T-cell (primary cell): ENCODE data around the gene ZSCAN26. TPM values are rescaled to one million over a fixed set of nuclear protein-coding genes. Genes with fewer than 3 reads are reported as not detected.

Experiments
- ATAC-seq, 4 experiments: fragments of 200-7000 bp in 3 of 4; fragments of 150-1000 bp in 1 of 4; cut with Tn5 transposase; replicated peaks in 1 of 4; 1 replicate in 3 of 4; 2 replicates in 1 of 4; pipeline ENCODE4 v1.10.0; 2021; ENCODE audit warnings: moderate library complexity in 3 of 4, mild to moderate bottlenecking in 2 of 4, moderate number of reproducible peaks in 1 of 4
- CTCF ChIA-PET, 2 donors: fragments of 300-600 bp; sonication (Branson Sonifier 250); formaldehyde crosslinking; loops; one replicate each; lab custom pipeline; 2022; ENCODE audit warnings: antibody characterized with exemption in 2 of 2; lab: Charles Lee
- POLR2A ChIA-PET, 2 donors: fragments of 300-600 bp; sonication (Branson Sonifier 250); formaldehyde crosslinking; loops; one replicate each; lab custom pipeline; 2022; ENCODE audit warnings: antibody characterized with exemption in 2 of 2; lab: Charles Lee
- DNase-seq, 35 experiments: peaks; one replicate each; pipeline versions ENCODE4 v3.0.0 to v3.0.0-alpha.2; 2013 to 2023
- H3K27ac ChIP-seq: one replicate; pipeline ENCODE4 v1.5.1; 2013; ENCODE audit warnings: low read length
- H3K27me3 ChIP-seq, 2 experiments: replicated peaks in 1 of 2; 1 replicate in 1 of 2; 2 replicates in 1 of 2; pipeline versions ENCODE4 v1.6.1 to v1.7.0; 2013; ENCODE audit warnings: low read length in 1 of 2, mixed read lengths in 1 of 2; ENCODE audit not compliant: control insufficient read depth in 2 of 2, insufficient read depth in 2 of 2; ENCODE audit errors: extremely low read depth in 1 of 2
- H3K36me3 ChIP-seq, 2 donors: 1 replicate in 1 of 2; 2 replicates in 1 of 2; pipeline versions ENCODE4 v1.6.1 to v1.7.0; 2013; ENCODE audit warnings: low read length in 1 of 2; ENCODE audit not compliant: control insufficient read depth in 2 of 2, insufficient read depth in 1 of 2; ENCODE audit errors: extremely low read depth in 1 of 2
- H3K4me1 ChIP-seq, 2 experiments: 1 replicate in 1 of 2; 2 replicates in 1 of 2; pipeline versions ENCODE4 v1.6.1 to v1.7.0; 2013; ENCODE audit warnings: low read length in 2 of 2, mixed read lengths in 1 of 2; ENCODE audit not compliant: insufficient read depth in 2 of 2, control insufficient read depth in 1 of 2; ENCODE audit errors: extremely low read depth in 1 of 2
- H3K4me3 ChIP-seq, 2 donors: 1 replicate in 1 of 2; 2 replicates in 1 of 2; pipeline versions ENCODE4 v1.5.1 to v1.7.0; 2013; ENCODE audit warnings: mild to moderate bottlenecking in 2 of 2, low read length in 1 of 2, moderate library complexity in 1 of 2; ENCODE audit not compliant: control insufficient read depth in 1 of 2; ENCODE audit errors: extremely low read depth in 1 of 2
- H3K9me3 ChIP-seq: 2 replicates; pipeline ENCODE4 v1.7.0; 2013
- H3K27ac Mint-ChIP-seq, 2 donors: one replicate each; pipeline ENCODE4 v1.8.0; 2020 to 2021; ENCODE audit warnings: mild to moderate bottlenecking in 2 of 2, mixed read lengths in 2 of 2
- H3K27me3 Mint-ChIP-seq, 2 donors: one replicate each; pipeline ENCODE4 v1.8.0; 2021 to 2022; ENCODE audit warnings: mixed read lengths in 2 of 2
- H3K36me3 Mint-ChIP-seq: one replicate; pipeline ENCODE4 v1.8.0; 2021; ENCODE audit warnings: mixed read lengths
- H3K4me1 Mint-ChIP-seq, 3 donors: one replicate each; pipeline ENCODE4 v1.8.0; 2020 to 2022; ENCODE audit warnings: mixed read lengths in 3 of 3, mild to moderate bottlenecking in 1 of 3
- H3K4me3 Mint-ChIP-seq, 3 donors: one replicate each; pipeline ENCODE4 v1.8.0; 2020 to 2022; ENCODE audit warnings: mild to moderate bottlenecking in 3 of 3, mixed read lengths in 3 of 3, moderate library complexity in 3 of 3
- H3K9me3 Mint-ChIP-seq, 3 donors: one replicate each; pipeline ENCODE4 v1.8.0; 2020 to 2022; ENCODE audit warnings: mixed read lengths in 3 of 3
- WGBS: methylation state at CpG from one replicate; pipeline ENCODE4 v1.1.5; 2013; ENCODE audit warnings: missing lambda C conversion rate; ENCODE audit not compliant: insufficient coverage; 5-methylcytosine and 5-hydroxymethylcytosine counted together
- total RNA-seq, 35 experiments: library from RNA in 6 of 35; stranded (reverse) in 6 of 35; fragments of 120-200 nt in 1 of 35; gene quantifications; one replicate each; pipeline versions ENCODE4 v1.2.1 to v1.2.4 and lab custom pipeline; 2013 to 2026

The ZSCAN26 gene
- total RNA-seq, 5 donors from 2014 or later (not counting 1 experiment from before 2014, with no cell fraction given): 9.0 to 20.4 (median 19.2) TPM

DNA sequence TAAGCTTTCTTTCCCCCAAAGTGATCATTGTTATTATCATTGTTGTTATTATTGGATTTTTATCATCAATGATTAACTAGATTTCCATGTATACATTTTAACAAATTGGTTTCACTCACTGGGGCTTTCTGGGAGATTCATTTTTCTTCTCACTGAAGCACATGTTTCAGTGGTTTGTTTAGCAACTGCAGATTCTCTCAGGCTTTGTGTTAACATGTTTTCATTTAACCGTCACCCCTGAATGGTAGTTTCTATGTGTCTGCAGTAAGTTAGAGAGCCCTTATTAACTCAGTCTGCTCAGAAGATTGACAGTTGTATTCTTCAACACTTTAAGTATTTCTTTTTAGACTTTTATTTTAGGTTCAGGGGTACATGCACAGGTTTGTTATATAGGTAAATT, 27.3 kb upstream of the ZSCAN26 start:
- DNase-seq (no peak), ATAC-seq (no peak)
- Mint-ChIP-seq H3K27me3 (peaks cover 4 to 11% of the 10 kb centered on the region in 2 donors), H3K36me3 (peaks cover 15% of the 10 kb centered on the region), H3K4me3 (no peak overlapping the region), H3K9me3 (no peaks in the 10 kb centered on the region), H3K4me1 (no peaks in the 10 kb centered on the region), H3K27ac (no peak overlapping the region)
- WGBS: no CpG with 5 or more reads among the region's 1 CpG
- H3K36me3 ChIP-seq: peaks cover 0 to 8% of the 10 kb centered on the region in 2 donors
- ChIA-PET CTCF (no interaction called here), POLR2A (no interaction called here)
- no peak overlapping the region for H3K4me3 ChIP-seq
- no peaks in the 10 kb centered on the region for H3K27me3 ChIP-seq
- H3K27ac ChIP-seq: no peak overlapping the region
- no peaks in the 10 kb centered on the region for H3K9me3 ChIP-seq
- H3K4me1 ChIP-seq: no peaks in the 10 kb centered on the region

DNA sequence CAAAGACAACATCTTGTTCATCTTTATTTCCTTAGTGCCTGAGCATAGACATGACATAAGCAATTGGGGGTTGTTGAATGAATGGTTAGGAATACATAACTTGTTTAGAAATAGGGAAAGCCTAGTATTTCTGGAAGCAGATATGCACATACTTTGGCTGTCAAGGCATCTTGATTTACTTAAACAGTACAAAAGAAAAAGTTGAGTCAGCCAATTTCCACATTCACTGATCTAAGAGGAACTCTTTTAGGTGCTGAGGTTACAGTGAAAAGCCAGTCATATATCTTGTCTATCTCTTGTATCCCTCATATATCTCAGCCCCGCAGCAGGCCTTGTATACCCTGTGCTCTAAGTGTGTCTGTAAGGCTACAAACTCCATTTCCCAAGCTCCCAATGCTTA, 26.5 kb upstream of the ZSCAN26 start:
- no peak overlapping the region for H3K4me3 Mint-ChIP-seq
- H3K27me3 ChIP-seq: no peaks in the 10 kb centered on the region
- CTCF ChIA-PET: no interaction called here
- DNase-seq (no peak), ATAC-seq (no peak)
- peaks cover 0 to 17% of the 10 kb centered on the region in 2 donors for H3K36me3 ChIP-seq
- H3K4me1 ChIP-seq: no peaks in the 10 kb centered on the region
- WGBS: no CpG with 5 or more reads among the region's 1 CpG
- H3K27ac ChIP-seq: no peak overlapping the region
- H3K36me3 Mint-ChIP-seq: peaks cover 23% of the 10 kb centered on the region
- H3K4me1 Mint-ChIP-seq: no peaks in the 10 kb centered on the region
- no peak overlapping the region for H3K27ac Mint-ChIP-seq
- H3K9me3 ChIP-seq: no peaks in the 10 kb centered on the region
- H3K9me3 Mint-ChIP-seq: no peaks in the 10 kb centered on the region
- POLR2A ChIA-PET: no interaction called here
- H3K4me3 ChIP-seq: no peak overlapping the region
- peaks cover 3 to 7% of the 10 kb centered on the region in 2 donors for H3K27me3 Mint-ChIP-seq

DNA sequence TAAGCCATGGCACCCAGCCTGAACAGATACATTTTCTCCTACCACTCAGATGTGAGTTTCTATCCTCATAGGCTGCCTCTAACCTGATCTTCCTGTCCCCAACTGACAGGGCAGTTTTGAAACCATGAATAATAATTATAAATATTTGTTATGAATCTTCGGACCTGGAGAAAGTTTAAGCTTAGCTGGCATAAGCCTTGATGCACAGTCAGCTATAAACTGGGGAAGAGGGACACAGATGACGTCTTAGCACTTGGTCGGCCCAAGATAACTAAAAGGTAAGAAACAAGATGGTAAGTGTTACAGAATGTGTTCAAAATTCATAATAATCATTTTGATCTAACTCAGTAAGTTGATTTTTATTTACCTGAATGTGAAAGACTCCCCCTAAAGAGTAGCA, 23.0 kb upstream of the ZSCAN26 start:
- H3K36me3 Mint-ChIP-seq: peaks cover 49% of the 10 kb centered on the region
- DNase-seq (no peak), ATAC-seq (no peak)
- H3K36me3 ChIP-seq: peaks cover 0 to 46% of the 10 kb centered on the region in 2 donors
- ChIA-PET CTCF (no interaction called here), POLR2A (no interaction called here)
- WGBS: 100% methylated on average over 1 of the region's 3 CpGs
- H3K9me3 ChIP-seq: no peaks in the 10 kb centered on the region
- no peaks in the 10 kb centered on the region for H3K27me3 ChIP-seq
- H3K4me1 ChIP-seq: no peaks in the 10 kb centered on the region
- no peak overlapping the region for H3K27ac ChIP-seq
- H3K4me3 ChIP-seq: no peak overlapping the region
- no peaks in the 10 kb centered on the region for H3K9me3 Mint-ChIP-seq
- H3K4me3 Mint-ChIP-seq: no peak overlapping the region
- no peaks in the 10 kb centered on the region for H3K27me3 Mint-ChIP-seq
- H3K4me1 Mint-ChIP-seq: peaks cover 2 to 18% (median 3%) of the 10 kb centered on the region in 3 donors
- no peak overlapping the region for H3K27ac Mint-ChIP-seq

DNA sequence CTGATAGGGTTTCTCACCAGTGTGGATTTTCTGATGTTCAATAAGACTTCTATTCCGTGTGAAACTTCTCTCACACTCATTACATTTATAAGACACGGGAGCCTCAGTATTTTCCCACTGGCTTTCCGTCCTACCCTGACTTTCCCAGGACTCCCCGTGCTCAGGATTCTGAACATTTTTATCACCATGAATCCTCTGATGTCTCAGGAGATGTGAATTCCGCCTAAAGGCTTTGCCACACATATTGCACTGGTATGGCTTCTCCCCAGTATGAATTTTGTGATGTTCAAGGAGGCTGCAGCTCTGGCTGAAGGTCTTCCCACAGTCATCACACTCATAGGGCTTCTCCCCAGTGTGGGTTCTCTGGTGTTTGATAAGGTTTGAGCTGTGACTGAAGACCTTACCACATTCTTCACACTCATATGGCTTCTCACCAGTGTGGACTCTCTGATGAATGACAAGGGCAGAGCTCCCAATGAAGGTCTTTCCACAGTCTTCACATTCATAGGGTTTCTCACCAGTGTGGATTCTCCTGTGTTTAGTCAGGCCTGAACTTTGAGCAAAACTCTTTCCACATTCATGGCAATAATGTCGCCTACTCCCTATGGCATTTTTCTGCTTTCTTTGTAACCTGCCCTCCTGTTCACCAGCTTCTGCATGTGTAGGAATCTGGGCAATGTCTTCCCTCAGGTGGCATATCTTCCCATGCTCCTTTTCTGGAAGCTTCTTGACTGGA, 21.6 kb upstream of the ZSCAN26 start:
- peaks cover 0 to 46% of the 10 kb centered on the region in 2 donors for H3K36me3 ChIP-seq
- no peak overlapping the region for H3K4me3 ChIP-seq
- WGBS: 83% methylated on average over 4 of the region's 6 CpGs
- no peak overlapping the region for H3K27ac ChIP-seq
- H3K27me3 ChIP-seq: no peaks in the 10 kb centered on the region
- Mint-ChIP-seq H3K27ac (no peak overlapping the region), H3K9me3 (no peaks in the 10 kb centered on the region), H3K27me3 (no peaks in the 10 kb centered on the region), H3K36me3 (peaks cover 49% of the 10 kb centered on the region), H3K4me1 (peaks cover 14 to 28% (median 14%) of the 10 kb centered on the region in 3 donors), H3K4me3 (no peak overlapping the region)
- ChIA-PET CTCF (no interaction called here), POLR2A (no interaction called here)
- peaks cover 0 to 4% of the 10 kb centered on the region in 2 experiments for H3K4me1 ChIP-seq
- DNase-seq: no peak
- no peaks in the 10 kb centered on the region for H3K9me3 ChIP-seq
- ATAC-seq: no peak

DNA sequence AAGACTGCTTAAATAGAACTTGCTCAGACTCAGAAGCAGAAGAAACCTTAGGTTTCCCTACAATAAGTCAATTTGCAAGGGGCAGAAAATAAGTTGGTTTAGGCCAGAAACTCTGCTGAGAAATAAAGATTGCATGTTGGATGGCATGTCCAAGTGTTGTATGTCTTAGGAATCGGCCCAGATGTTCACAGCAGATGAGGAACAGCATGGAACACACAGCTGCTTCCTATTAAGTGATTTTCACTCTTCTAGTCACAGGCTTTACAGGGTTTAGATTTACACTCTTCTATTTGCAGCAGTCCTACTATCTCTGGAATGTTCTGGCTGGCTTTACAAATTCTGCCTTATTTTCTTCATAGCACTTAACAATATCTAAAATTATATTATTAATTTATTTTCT, 18.0 kb upstream of the ZSCAN26 start:
- Histone ChIP-seq H3K4me3 (no peak overlapping the region), H3K9me3 (no peaks in the 10 kb centered on the region), H3K4me1 (peaks cover 9 to 22% of the 10 kb centered on the region in 2 experiments), H3K27me3 (no peaks in the 10 kb centered on the region), H3K27ac (no peak overlapping the region), H3K36me3 (peaks cover 0 to 44% of the 10 kb centered on the region in 2 donors)
- Mint-ChIP-seq H3K4me3 (no peak overlapping the region), H3K4me1 (peaks cover 38 to 50% (median 41%) of the 10 kb centered on the region in 3 donors), H3K27ac (no peak overlapping the region), H3K9me3 (no peaks in the 10 kb centered on the region), H3K36me3 (peaks cover 43% of the 10 kb centered on the region), H3K27me3 (no peaks in the 10 kb centered on the region)
- DNase-seq (no peak), ATAC-seq (no peak)
- CTCF ChIA-PET: no interaction called here
- 67% methylated on average over 1 of the region's 1 CpG for WGBS
- POLR2A ChIA-PET: interaction anchor here in 1 of 2 donors (1.3 kb wide), 1 partner anchor 18 kb away, joined by 3 read pairs; the partner anchor contains the start of gene ZSCAN26

DNA sequence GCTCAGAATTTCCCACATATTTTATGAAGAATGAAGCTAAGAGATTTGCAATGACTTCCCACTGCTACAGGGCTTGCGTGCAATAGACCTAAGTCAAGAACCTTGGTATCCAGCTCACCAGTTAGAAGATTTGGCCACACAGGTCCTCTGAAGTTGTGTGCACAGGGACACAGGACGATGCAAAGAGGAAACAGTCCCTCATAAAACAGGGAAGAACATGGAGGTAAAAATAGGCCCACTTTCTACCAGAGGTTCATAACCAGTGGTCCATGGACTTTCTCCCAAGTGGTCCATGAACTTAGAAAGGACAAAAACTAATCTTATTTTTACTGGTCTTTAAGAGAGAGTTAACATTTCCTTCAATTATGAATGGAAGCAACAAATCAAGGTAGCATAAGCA, 16.2 kb upstream of the ZSCAN26 start:
- H3K27ac ChIP-seq: no peak overlapping the region
- DNase-seq (no peak), ATAC-seq (no peak)
- peaks cover 0 to 2% of the 10 kb centered on the region in 2 donors for H3K27me3 Mint-ChIP-seq
- H3K4me1 ChIP-seq: peaks cover 9 to 22% of the 10 kb centered on the region in 2 experiments
- H3K27ac Mint-ChIP-seq: peak overlapping the region in 1 of 2 donors; percentile 68
- H3K4me3 ChIP-seq: peak overlapping the region in 1 of 2 donors; percentile 11
- CTCF ChIA-PET: interaction anchor here in 1 of 2 donors (0.8 kb wide), 1 partner anchor 105 kb away, joined by 3 read pairs; no protein-coding TSS in a partner anchor
- peaks cover 0 to 2% of the 10 kb centered on the region in 2 experiments for H3K27me3 ChIP-seq
- peaks cover 0 to 27% of the 10 kb centered on the region in 2 donors for H3K36me3 ChIP-seq
- peaks cover 25% of the 10 kb centered on the region for H3K36me3 Mint-ChIP-seq
- H3K4me1 Mint-ChIP-seq: peaks cover 38 to 50% (median 41%) of the 10 kb centered on the region in 3 donors
- POLR2A ChIA-PET: no interaction called here
- no peaks in the 10 kb centered on the region for H3K9me3 ChIP-seq
- peak overlapping the region; percentile 66 to 94 (median 80) for H3K4me3 Mint-ChIP-seq
- H3K9me3 Mint-ChIP-seq: no peaks in the 10 kb centered on the region
- WGBS: 100% methylated on average over 1 of the region's 2 CpGs
